MM.1S (cell line): ENCODE results near the gene CAGE1.

ENCODE experiments used
- DNase-seq: peaks from one replicate; pipeline ENCODE4 v3.0.0-alpha.2; 2015
- H2AFZ ChIP-seq: fragments of 300-600 bp; sonication (generic); 2 replicates; pipeline ENCODE4 v1.6.0; 2016; ENCODE audit warnings: antibody characterized with exemption, low read length
- H3F3A ChIP-seq: fragments of 300-600 bp; sonication (generic); 2 replicates; pipeline ENCODE4 v1.6.1; 2016; ENCODE audit warnings: mild to moderate bottlenecking, antibody characterized with exemption, low read length, moderate library complexity, mixed read lengths; ENCODE audit not compliant: insufficient read depth
- H3K27ac ChIP-seq: fragments of 300-600 bp; sonication (generic); 2 replicates; pipeline ENCODE4 v1.5.1; 2016; ENCODE audit warnings: mild to moderate bottlenecking, low read length
- H3K27me3 ChIP-seq: fragments of 300-600 bp; sonication (generic); replicated peaks from 2 replicates; pipeline ENCODE4 v1.6.0; 2016; ENCODE audit warnings: low read length; ENCODE audit not compliant: insufficient read depth
- H3K36me3 ChIP-seq: fragments of 300-600 bp; sonication (generic); replicated peaks from 2 replicates; pipeline ENCODE4 v1.6.1; 2016; ENCODE audit warnings: mild to moderate bottlenecking, low read length, mixed read lengths; ENCODE audit not compliant: insufficient read depth
- H3K4me1 ChIP-seq: fragments of 300-600 bp; sonication (generic); 2 replicates; pipeline ENCODE4 v1.6.1; 2016; ENCODE audit warnings: low read length, mixed read lengths
- H3K4me2 ChIP-seq: fragments of 300-600 bp; sonication (generic); 2 replicates; pipeline ENCODE4 v1.6.0; 2016; ENCODE audit warnings: low read depth, low read length
- H3K4me3 ChIP-seq: fragments of 300-600 bp; sonication (generic); 2 replicates; pipeline ENCODE4 v1.5.1; 2016; ENCODE audit warnings: low read length, mixed read lengths
- H3K79me2 ChIP-seq: fragments of 300-600 bp; sonication (generic); 2 replicates; pipeline ENCODE4 v1.6.1; 2016; ENCODE audit warnings: mixed run types, low read length, mixed read lengths
- H3K9ac ChIP-seq: fragments of 300-600 bp; sonication (generic); 2 replicates; pipeline ENCODE4 v1.6.1; 2016; ENCODE audit warnings: low read length, mixed read lengths
- H3K9me2 ChIP-seq: fragments of 300-600 bp; sonication (generic); replicated peaks from 2 replicates; pipeline ENCODE4 v1.6.1; 2016; ENCODE audit warnings: mild to moderate bottlenecking, low read length, mixed read lengths; ENCODE audit not compliant: insufficient read depth
- H3K9me3 ChIP-seq: fragments of 300-600 bp; sonication (generic); replicated peaks from 2 replicates; pipeline ENCODE4 v1.6.1; 2016; ENCODE audit warnings: mild to moderate bottlenecking, low read length, mixed read lengths; ENCODE audit not compliant: insufficient read depth
- H4K20me1 ChIP-seq: fragments of 300-600 bp; sonication (generic); 2 replicates; pipeline ENCODE4 v1.6.1; 2016; ENCODE audit warnings: mild to moderate bottlenecking, low read length, moderate library complexity, mixed read lengths; ENCODE audit not compliant: insufficient read depth
- EZH2 ChIP-seq: fragments of 300-600 bp; sonication (generic); optimal IDR thresholded peaks from 2 replicates; pipeline ENCODE3; 2017; ENCODE audit warnings: low read depth, mild to moderate bottlenecking, antibody characterized with exemption, low read length, mixed read lengths
- EZH2phosphoT487 ChIP-seq: fragments of 300-600 bp; sonication (generic); IDR thresholded peaks from 2 replicates; pipeline ENCODE4 v1.6.1; 2018; ENCODE audit warnings: antibody characterized with exemption, low read length
- TF ChIP-seq, protein P1 (sequence below): fragments of 300-600 bp; sonication (generic); IDR thresholded peaks from 2 replicates; pipeline ENCODE4 v1.5.1; 2016; ENCODE audit warnings: antibody characterized with exemption, low read length, mixed read lengths

CAGE1 gene

DNA sequence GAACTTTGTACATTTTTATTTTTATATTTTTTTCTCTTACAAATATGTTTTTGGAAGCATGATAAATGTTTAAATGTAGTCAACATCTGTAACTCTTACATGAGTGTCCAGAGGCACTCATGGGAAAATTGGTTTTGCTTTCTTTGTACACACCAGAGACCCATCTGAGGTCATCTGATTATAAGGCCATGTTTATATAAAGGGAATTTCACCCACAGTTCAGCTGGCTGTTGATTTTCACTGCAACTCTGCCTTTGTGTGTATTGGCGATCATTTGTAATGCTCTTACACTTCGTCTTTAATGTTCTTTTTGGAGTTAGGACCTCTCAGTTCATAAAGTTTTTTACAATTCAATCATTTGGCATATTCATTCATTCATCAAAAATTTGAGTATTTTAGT, 28.1 kb upstream of the CAGE1 start:
- H3K79me2 ChIP-seq = no peaks in the 10 kb centered on the region
- H3F3A ChIP-seq = no peaks in the 10 kb centered on the region
- no peak overlapping the region for H3K9ac ChIP-seq
- H3K9me2 ChIP-seq = no peaks in the 10 kb centered on the region
- no peak overlapping the region for H3K27ac ChIP-seq
- peaks cover 7% of the 10 kb centered on the region for H3K36me3 ChIP-seq
- no peaks in the 10 kb centered on the region for H3K4me1 ChIP-seq
- no peak overlapping the region for H3K4me3 ChIP-seq
- no peak for TF ChIP-seq EZH2phosphoT487
- TF ChIP-seq EZH2 = no peak
- TF ChIP-seq, protein P1, sequence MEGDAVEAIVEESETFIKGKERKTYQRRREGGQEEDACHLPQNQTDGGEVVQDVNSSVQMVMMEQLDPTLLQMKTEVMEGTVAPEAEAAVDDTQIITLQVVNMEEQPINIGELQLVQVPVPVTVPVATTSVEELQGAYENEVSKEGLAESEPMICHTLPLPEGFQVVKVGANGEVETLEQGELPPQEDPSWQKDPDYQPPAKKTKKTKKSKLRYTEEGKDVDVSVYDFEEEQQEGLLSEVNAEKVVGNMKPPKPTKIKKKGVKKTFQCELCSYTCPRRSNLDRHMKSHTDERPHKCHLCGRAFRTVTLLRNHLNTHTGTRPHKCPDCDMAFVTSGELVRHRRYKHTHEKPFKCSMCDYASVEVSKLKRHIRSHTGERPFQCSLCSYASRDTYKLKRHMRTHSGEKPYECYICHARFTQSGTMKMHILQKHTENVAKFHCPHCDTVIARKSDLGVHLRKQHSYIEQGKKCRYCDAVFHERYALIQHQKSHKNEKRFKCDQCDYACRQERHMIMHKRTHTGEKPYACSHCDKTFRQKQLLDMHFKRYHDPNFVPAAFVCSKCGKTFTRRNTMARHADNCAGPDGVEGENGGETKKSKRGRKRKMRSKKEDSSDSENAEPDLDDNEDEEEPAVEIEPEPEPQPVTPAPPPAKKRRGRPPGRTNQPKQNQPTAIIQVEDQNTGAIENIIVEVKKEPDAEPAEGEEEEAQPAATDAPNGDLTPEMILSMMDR = no peak
- no peaks in the 10 kb centered on the region for H3K27me3 ChIP-seq
- no peak overlapping the region for H3K4me2 ChIP-seq
- DNase-seq = no peak
- no peak overlapping the region for H2AFZ ChIP-seq
- no peaks in the 10 kb centered on the region for H4K20me1 ChIP-seq
- H3K9me3 ChIP-seq = no peaks in the 10 kb centered on the region

DNA sequence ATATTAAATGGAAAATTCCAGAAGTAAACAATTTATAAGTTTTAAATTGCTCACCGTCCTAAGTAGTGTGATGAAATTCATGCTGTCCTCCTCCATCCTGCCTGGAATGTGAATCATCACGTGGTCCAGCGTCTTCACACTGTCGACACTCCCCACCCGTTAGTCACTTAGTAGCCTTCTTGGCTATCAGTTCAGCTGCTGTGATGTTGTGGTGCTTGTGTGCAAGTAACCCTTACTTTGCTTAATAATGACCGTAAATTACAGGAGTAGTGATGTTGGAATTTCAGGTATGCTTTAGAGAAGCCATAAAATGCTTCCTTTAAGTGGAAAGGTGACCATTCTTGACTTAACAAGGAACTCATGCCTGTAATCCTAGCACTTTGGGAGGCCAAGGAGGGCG, 25.3 kb upstream of the CAGE1 start:
- H3K9me2 ChIP-seq = no peaks in the 10 kb centered on the region
- no peak overlapping the region for H3K27ac ChIP-seq
- H3K36me3 ChIP-seq = peaks cover 11% of the 10 kb centered on the region
- H3K4me3 ChIP-seq = no peak overlapping the region
- H3K9ac ChIP-seq = no peak overlapping the region
- no peaks in the 10 kb centered on the region for H3K4me1 ChIP-seq
- no peak for TF ChIP-seq EZH2phosphoT487
- TF ChIP-seq EZH2 = no peak
- TF ChIP-seq, protein P1 = no peak
- no peaks in the 10 kb centered on the region for H3K79me2 ChIP-seq
- no peaks in the 10 kb centered on the region for H3K27me3 ChIP-seq
- H3K9me3 ChIP-seq = no peaks in the 10 kb centered on the region
- no peaks in the 10 kb centered on the region for H3F3A ChIP-seq
- H2AFZ ChIP-seq = no peak overlapping the region
- H4K20me1 ChIP-seq = no peaks in the 10 kb centered on the region
- no peak overlapping the region for H3K4me2 ChIP-seq
- DNase-seq = no peak

DNA sequence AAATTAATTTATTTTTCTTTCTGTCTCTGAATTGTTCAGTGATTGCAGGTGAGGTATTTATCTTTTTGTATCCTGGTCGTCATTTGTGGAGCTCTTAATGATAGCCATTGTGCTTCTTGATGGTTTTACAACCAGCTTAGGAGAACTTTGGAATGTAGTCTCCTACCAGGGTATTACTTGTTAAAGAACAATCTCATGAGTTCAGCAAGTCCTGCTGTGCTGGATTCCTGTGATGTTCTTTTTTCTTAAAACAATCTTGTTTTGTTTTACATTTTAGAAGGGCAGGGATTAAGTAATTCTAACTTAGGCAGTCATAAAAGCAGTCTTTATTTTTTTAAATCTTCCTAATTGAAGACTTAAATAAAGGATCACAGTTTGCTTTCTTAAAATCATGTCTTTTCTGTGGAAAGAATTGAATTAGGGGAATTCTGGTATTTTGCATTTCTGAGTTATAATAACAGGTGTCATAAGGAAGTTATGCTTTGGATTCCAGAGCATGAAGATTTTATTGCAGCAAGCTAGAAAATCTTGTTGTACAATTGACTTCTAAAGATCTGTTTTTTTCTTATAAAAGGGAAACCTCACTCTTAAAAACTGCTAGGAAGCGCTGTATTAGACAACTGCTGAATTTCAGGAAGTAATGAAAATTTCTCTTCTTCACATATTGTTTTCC, 23.7 kb upstream of the CAGE1 start:
- no peak for DNase-seq
- Histone ChIP-seq H3K4me3 (no peak overlapping the region), H3K9me2 (no peaks in the 10 kb centered on the region), H2AFZ (no peak overlapping the region), H3K9ac (no peak overlapping the region), H4K20me1 (no peaks in the 10 kb centered on the region), H3K4me2 (no peak overlapping the region), H3K27ac (no peak overlapping the region), H3K36me3 (peaks cover 11% of the 10 kb centered on the region), H3K27me3 (no peaks in the 10 kb centered on the region), H3F3A (no peaks in the 10 kb centered on the region), H3K79me2 (no peaks in the 10 kb centered on the region), H3K4me1 (no peaks in the 10 kb centered on the region), H3K9me3 (no peaks in the 10 kb centered on the region)
- TF ChIP-seq EZH2 = no peak
- TF ChIP-seq, protein P1 = no peak
- TF ChIP-seq EZH2phosphoT487 = no peak
